IMR-90 (cell line): ENCODE measurements around the gene BTRC. TPM values are rescaled to one million over a fixed set of nuclear protein-coding genes. Genes with fewer than 3 reads are reported as not detected.

ENCODE experiments used
- ATAC-seq: fragments of 200-7000 bp; cut with Tn5 transposase; 2 replicates; pipeline ENCODE4 v1.9.1; 2020; ENCODE audit warnings: low read depth, mild to moderate bottlenecking, moderate library complexity
- BruUV-seq: library from RNA; stranded (reverse); fragments of 400-500 nt; replicated peaks from 2 replicates; lab custom pipeline; 2021; lab: Mats Ljungman, UMichigan
- CTCF ChIA-PET: fragments of 300-600 bp; formaldehyde crosslinking; extraction: SDS; loops from one replicate; lab custom pipeline; 2021; ENCODE audit warnings: antibody characterized with exemption; lab: Yijun Ruan, JAX
- POLR2A ChIA-PET: fragments of 300-600 bp; sonication (Branson Sonifier 250); formaldehyde crosslinking; loops from one replicate; lab custom pipeline; 2022; ENCODE audit warnings: antibody characterized with exemption; ENCODE audit not compliant: unreplicated experiment; lab: Charles Lee
- DNase-seq: peaks from one replicate; pipeline ENCODE4 v3.0.0; 2013
- H2AFZ ChIP-seq: replicated peaks from 2 replicates; pipeline ENCODE3; 2013; ENCODE audit warnings: low read length, mild to moderate bottlenecking; ENCODE audit not compliant: poor library complexity
- H2AK5ac ChIP-seq: 2 replicates; pipeline ENCODE4 v1.6.1; 2013; ENCODE audit warnings: low read depth, low read length, inconsistent platforms
- H2AK9ac ChIP-seq: replicated peaks from 2 replicates; pipeline ENCODE3; 2013; ENCODE audit warnings: mild to moderate bottlenecking, low read depth, low read length, moderate library complexity; ENCODE audit not compliant: poor library complexity
- H2BK120ac ChIP-seq: 2 replicates; pipeline ENCODE4 v1.6.1; 2013; ENCODE audit warnings: low read depth, low read length, inconsistent platforms
- H2BK15ac ChIP-seq: 3 replicates; pipeline ENCODE4 v1.6.1; 2013; ENCODE audit warnings: low read depth, low read length, inconsistent platforms
- H2BK20ac ChIP-seq: 2 replicates; pipeline ENCODE4 v1.6.1; 2013; ENCODE audit warnings: low read depth, mild to moderate bottlenecking, inconsistent platforms, low read length, moderate library complexity
- H2BK5ac ChIP-seq: 2 replicates; pipeline ENCODE4 v1.6.1; 2013; ENCODE audit warnings: mild to moderate bottlenecking, low read depth, low read length, inconsistent platforms; ENCODE audit not compliant: poor library complexity, severe bottlenecking
- H3K14ac ChIP-seq: replicated peaks from 2 replicates; pipeline ENCODE4 v1.6.1; 2013; ENCODE audit warnings: low read depth, low read length, inconsistent platforms
- H3K18ac ChIP-seq: 2 replicates; pipeline ENCODE4 v1.6.1; 2013; ENCODE audit warnings: low read depth, low read length, control low read depth
- H3K23ac ChIP-seq: 2 replicates; pipeline ENCODE4 v1.6.1; 2013; ENCODE audit warnings: low read depth, low read length, inconsistent platforms
- H3K27ac ChIP-seq: 2 replicates; pipeline ENCODE4 v1.5.1; 2013; ENCODE audit warnings: mild to moderate bottlenecking, control low read depth, low read length; ENCODE audit not compliant: insufficient read depth
- H3K27me3 ChIP-seq: 2 replicates; pipeline ENCODE4 v1.6.1; 2013; ENCODE audit warnings: low read length; ENCODE audit not compliant: control insufficient read depth, insufficient read depth
- H3K36me3 ChIP-seq: 2 replicates; pipeline ENCODE4 v1.6.1; 2013; ENCODE audit warnings: low read length, mixed read lengths; ENCODE audit not compliant: control insufficient read depth, insufficient read depth
- H3K4ac ChIP-seq: 2 replicates; pipeline ENCODE4 v1.6.1; 2013; ENCODE audit warnings: low read depth, low read length, inconsistent platforms
- H3K4me1 ChIP-seq: 2 replicates; pipeline ENCODE4 v1.6.1; 2013; ENCODE audit warnings: low read length, mixed read lengths; ENCODE audit not compliant: control insufficient read depth, insufficient read depth
- H3K4me2 ChIP-seq: 2 replicates; pipeline ENCODE4 v1.6.1; 2013; ENCODE audit warnings: low read depth, mild to moderate bottlenecking, control low read depth, low read length, moderate library complexity
- H3K4me3 ChIP-seq: 2 replicates; pipeline ENCODE4 v1.5.1; 2013; ENCODE audit warnings: low read depth, mild to moderate bottlenecking, control low read depth, low read length, moderate library complexity; ENCODE audit not compliant: insufficient read depth
- H3K56ac ChIP-seq: 2 replicates; pipeline ENCODE4 v1.6.1; 2013; ENCODE audit warnings: low read length, inconsistent platforms; ENCODE audit not compliant: insufficient read depth; ENCODE audit errors: extremely low read depth
- H3K79me1 ChIP-seq, 2 experiments: 2 replicates each; pipeline ENCODE4 v1.6.1; 2013; ENCODE audit warnings: low read length in 2 of 2, inconsistent platforms in 1 of 2, low read depth in 1 of 2
- H3K9ac ChIP-seq: 2 replicates; pipeline ENCODE4 v1.6.1; 2013; ENCODE audit warnings: low read depth, low read length, control low read depth
- H3K9me1 ChIP-seq: 2 replicates; pipeline ENCODE4 v1.6.1; 2013; ENCODE audit warnings: low read length, inconsistent platforms; ENCODE audit not compliant: insufficient read depth
- H3K9me3 ChIP-seq: 2 replicates; pipeline ENCODE4 v1.6.1; 2013; ENCODE audit warnings: low read length; ENCODE audit not compliant: control insufficient read depth, insufficient read depth
- H4K20me1 ChIP-seq: 2 replicates; pipeline ENCODE4 v1.6.1; 2013; ENCODE audit warnings: low read length, inconsistent platforms; ENCODE audit not compliant: insufficient read depth
- H4K5ac ChIP-seq: 2 replicates; pipeline ENCODE4 v1.6.1; 2013; ENCODE audit warnings: mild to moderate bottlenecking, low read depth, low read length, control low read depth
- H4K8ac ChIP-seq, 2 experiments: 2 replicates each; pipeline ENCODE4 v1.6.1; 2013; ENCODE audit warnings: low read depth in 2 of 2, low read length in 2 of 2, control low read depth in 1 of 2, inconsistent platforms in 1 of 2
- H4K91ac ChIP-seq: 2 replicates; pipeline ENCODE4 v1.6.1; 2013; ENCODE audit warnings: low read depth, low read length, inconsistent platforms; ENCODE audit not compliant: insufficient read depth
- MAZ ChIP-seq: IDR thresholded peaks from 2 replicates; pipeline ENCODE4 v1.6.1; 2012; ENCODE audit warnings: low read depth, mild to moderate bottlenecking, low read length, improper control_type of control experiment, moderate library complexity, borderline replicate concordance
- POLR2A ChIP-seq: IDR thresholded peaks from 2 replicates; pipeline ENCODE4 v1.6.1; 2012; ENCODE audit warnings: mild to moderate bottlenecking, low read depth, low read length
- USF2 ChIP-seq: fragments of 150-350 bp; IDR thresholded peaks from 2 replicates; pipeline ENCODE4 v1.6.1; 2017; ENCODE audit warnings: mild to moderate bottlenecking, antibody characterized with exemption, low read length, low read depth
- WGBS, 2 experiments: methylation state at CpG; one replicate each; pipeline versions ENCODE4 v1.1.5 to v1.1.7; 2013; ENCODE audit warnings: missing lambda C conversion rate in 2 of 2; ENCODE audit not compliant: insufficient read length in 1 of 2; ENCODE audit errors: extremely low coverage in 2 of 2; 5-methylcytosine and 5-hydroxymethylcytosine counted together
- dilution Hi-C: fragments of 300-500 bp; cut with HindIII; formaldehyde crosslinking; loops from one replicate; pipeline ENCODE4 v1.14.3; 2018; ENCODE audit warnings: low sequenced_read_pairs; ENCODE audit not compliant: unreplicated experiment
- in situ Hi-C: fragments of 300-500 bp; cut with MboI; formaldehyde crosslinking; loops from 3 replicates; pipeline ENCODE4 v1.14.3; 2019; ENCODE audit warnings: low sequenced_read_pairs, inconsistent platforms, mixed read lengths
- intact Hi-C: fragments of 100-400 bp; cut with micrococcal nuclease; formaldehyde crosslinking; loops from 2 replicates; pipeline ENCODE4 v1.10.0; 2022
- polyA plus RNA-seq, 3 experiments: library from polyadenylated mRNA; depleted of rRNA; stranded (reverse); fragments of >200 nt; gene quantifications; 2 replicates each; pipeline ENCODE4 v1.2.3, GENCODE V29; 2012; ENCODE audit warnings: low replicate concordance in 1 of 3
- total RNA-seq: library from RNA; depleted of rRNA; stranded (reverse); fragments of >200 nt; gene quantifications from 2 replicates; pipeline ENCODE4 v1.2.3, GENCODE V29; 2012

Gene BTRC
- total and polyA plus RNA-seq, 2 of the 4 experiments (the other 2 are of a cell fraction) = 7.7 to 8.4 TPM

- Histone ChIP-seq H2AK9ac (no peak overlapping the region), H4K5ac (no peak overlapping the region), H3K27ac (no peak overlapping the region), H3K9me3 (no peaks in the 10 kb centered on the region), H3K4ac (no peak overlapping the region), H3K14ac (no peak overlapping the region), H3K36me3 (no peaks in the 10 kb centered on the region), H2AFZ (peak overlapping the region; percentile 21), H2BK120ac (no peak overlapping the region), H3K4me1 (peaks cover 2% of the 10 kb centered on the region; the same call in 1 of the 2 replicates), H2AK5ac (no peak overlapping the region), H3K27me3 (peaks cover 21% of the 10 kb centered on the region), H4K8ac (no peak overlapping the region), H4K20me1 (no peaks in the 10 kb centered on the region), H4K91ac (no peak overlapping the region), H3K23ac (no peak overlapping the region), H3K4me2 (no peak overlapping the region), H2BK5ac (no peak overlapping the region), H3K9ac (no peak overlapping the region), H2BK15ac (no peak overlapping the region), H3K18ac (no peak overlapping the region), H3K56ac (no peak overlapping the region), H3K4me3 (no peak overlapping the region), H2BK20ac (no peak overlapping the region), H3K79me1 (no peaks in the 10 kb centered on the region), H3K9me1 (peaks cover 8% of the 10 kb centered on the region)
- dilution Hi-C loops = no loop called here
- in situ Hi-C loops = no loop called here
- TF ChIP-seq POLR2A (no peak), USF2 (no peak), MAZ (no peak)
- no peak for DNase-seq
- no peak for ATAC-seq
- CTCF ChIA-PET = no interaction called here
- intact Hi-C loops = no loop called here
- POLR2A ChIA-PET = no interaction called here
- WGBS, 2 experiments = 48% methylated on average over 2 of the region's 5 CpGs; no CpG with 5 or more reads in 1 of the 2 experiments
- BruUV-seq = no TSS peak
Measured at GRCh38 chr10:101562231-101562630, 208.3 kb downstream of the BTRC start.
